ENCODE measurements around the gene PTGR2. TPM values are rescaled to one million over a fixed set of nuclear protein-coding genes. Genes with fewer than 3 reads are reported as not detected.
"Not testable (repeated sequence)": the region's sequence is repeated elsewhere in the genome, so short reads cannot be mapped to it uniquely, and the experiment has no call there.

The PTGR2 gene
- total RNA-seq, 1 donor from 2014 or later = 0.89 TPM

DNA sequence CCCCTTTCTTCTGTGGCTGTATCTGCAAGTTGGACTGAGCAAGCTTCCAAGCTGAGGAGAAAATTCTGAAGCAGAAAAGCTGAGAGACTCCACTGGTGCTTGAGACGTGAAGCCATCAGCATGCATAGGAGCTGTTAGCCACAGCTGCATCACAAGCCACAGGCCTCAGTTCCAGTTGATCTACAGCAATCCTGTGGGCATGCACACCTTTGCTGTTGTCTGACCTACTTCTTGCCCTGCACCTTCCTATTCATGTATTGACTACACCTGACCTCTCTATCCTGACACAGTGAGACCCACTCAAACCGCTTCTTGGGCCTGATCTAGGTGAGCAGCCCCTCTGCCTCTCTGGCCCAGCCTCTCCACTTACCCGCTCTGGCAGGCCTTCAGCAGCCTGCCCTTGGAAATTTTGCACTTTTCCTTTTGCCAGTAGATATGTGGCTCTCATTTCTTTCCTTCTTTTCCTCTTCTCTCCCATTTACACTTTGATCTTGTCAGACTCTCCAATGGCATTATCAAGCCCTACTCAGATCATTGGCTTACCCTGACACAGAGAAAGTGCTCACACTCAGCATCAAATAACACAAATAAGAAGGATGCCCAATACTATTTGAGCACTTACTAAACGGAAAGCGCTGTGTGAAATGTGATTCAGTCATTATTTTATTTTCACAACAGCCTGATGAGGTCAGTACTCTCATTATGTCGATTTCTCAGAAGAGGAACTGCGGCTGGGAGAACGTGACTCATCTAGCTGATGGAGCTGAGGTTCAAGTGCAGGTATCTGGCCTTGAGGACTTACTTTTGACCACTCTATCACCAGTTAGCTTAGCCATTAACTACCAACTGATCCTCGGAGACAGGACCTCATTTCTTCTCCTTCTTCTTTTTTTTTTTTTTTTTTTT lies 21.9 kb upstream of the PTGR2 start:
- intact Hi-C loops (cut with micrococcal nuclease) = loop anchor here (5.0 kb wide), 2 partner anchors 42 to 87 kb away; no protein-coding TSS in a partner anchor

- intact Hi-C loops (cut with micrococcal nuclease) = no loop called here
Measured at GRCh38 chr14:73833034-73833433, 18.6 kb upstream of the PTGR2 start.

DNA sequence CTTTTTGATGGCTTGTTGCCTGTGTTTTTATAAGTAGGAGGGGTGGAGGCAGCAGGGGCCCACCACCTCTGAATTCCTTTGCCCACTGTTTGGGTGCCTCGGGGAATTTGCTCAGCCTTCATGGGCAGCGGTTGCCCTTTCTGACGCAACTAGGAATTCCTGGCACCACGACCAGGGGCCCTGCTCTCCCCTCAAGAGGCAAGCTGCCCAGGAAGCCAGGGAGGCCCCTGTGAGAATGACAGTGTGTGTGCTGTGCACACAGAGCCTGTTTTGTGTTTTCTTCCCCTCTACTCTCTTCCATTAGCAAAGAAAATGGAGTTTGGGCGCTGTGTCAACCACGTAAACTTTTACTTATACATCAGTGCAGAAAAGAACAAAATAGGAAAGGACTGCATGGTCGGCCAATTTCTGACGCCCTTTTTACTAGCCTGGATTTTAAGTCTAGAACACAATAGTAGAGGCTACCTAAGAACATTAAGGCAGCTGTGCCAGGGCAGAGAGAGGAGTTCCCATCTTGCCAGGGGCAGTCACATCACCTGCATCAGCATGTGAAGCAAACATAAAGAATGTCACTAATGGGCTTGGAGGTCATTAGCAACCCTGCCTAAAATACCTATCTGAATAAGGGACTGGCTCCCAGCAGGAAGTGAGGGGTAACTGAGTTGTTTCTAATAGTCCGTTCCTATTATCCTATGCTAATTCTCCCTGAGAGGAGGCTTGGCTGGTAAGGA lies 17.9 kb upstream of the PTGR2 start:
- intact Hi-C loops (cut with micrococcal nuclease) = no loop called here

GRCh38 chr14:73834261-73834625 lies 17.4 kb upstream of the PTGR2 start:
- intact Hi-C loops (cut with micrococcal nuclease) = no loop called here

GRCh38 chr14:73838293-73839034 lies 13.2 kb upstream of the PTGR2 start:
- intact Hi-C loops (cut with micrococcal nuclease) = not testable (repeated sequence)

- intact Hi-C loops (cut with micrococcal nuclease) = no loop called here
Measured at GRCh38 chr14:73842201-73842600, 9.4 kb upstream of the PTGR2 start.

DNA sequence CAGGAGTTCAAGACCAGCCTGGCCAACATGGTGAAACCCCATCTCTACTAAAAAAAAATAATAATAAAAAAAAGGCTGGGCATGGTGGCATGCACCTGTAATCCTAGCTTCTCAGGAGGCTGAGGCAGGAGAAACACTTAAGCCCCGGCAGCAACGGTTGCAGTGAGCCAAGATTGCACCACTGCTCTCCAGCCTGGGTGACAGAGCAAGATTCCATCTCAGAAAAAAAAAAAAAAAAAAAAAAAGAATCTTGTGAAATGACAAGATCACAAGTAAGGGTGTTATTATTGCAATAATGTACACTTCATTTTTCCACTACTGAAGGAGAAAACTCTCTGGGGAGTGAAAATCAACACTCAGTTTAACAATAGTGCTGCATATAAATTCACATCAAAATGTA lies 8.8 kb upstream of the PTGR2 start:
- intact Hi-C loops (cut with micrococcal nuclease) = no loop called here

DNA sequence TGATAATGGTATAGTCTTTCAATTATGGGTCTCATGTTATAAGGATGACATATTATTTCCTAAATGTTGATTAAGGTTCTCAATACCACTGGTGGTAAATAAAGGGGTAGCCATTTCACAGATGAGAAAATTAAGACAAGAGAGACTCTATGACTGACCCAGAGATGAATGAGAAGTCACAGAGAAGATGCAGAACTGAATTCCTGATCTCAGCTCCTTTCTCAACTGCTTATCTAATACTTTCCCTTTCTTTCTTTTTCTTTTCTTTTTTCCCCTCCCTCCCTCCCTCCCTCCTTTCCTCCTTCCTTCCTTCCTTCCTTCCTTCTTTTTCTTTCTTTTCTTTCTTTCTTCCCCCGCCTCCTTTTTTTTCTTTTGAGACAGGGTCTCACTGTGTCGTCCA lies 8.3 kb upstream of the PTGR2 start:
- intact Hi-C loops (cut with micrococcal nuclease) = no loop called here

- intact Hi-C loops (cut with micrococcal nuclease) = no loop called here
Measured at GRCh38 chr14:73846947-73847346, 4.7 kb upstream of the PTGR2 start.

- intact Hi-C loops (cut with micrococcal nuclease) = loop anchor here (1.0 kb wide), 1 partner anchor 35 kb away; the partner anchor contains the start of gene ZNF410
Measured at GRCh38 chr14:73851000-73851399, 631 bp upstream of the PTGR2 start.

GRCh38 chr14:73859145-73859544 lies 7.5 kb downstream of the PTGR2 start:
- intact Hi-C loops (cut with micrococcal nuclease) = no loop called here

DNA sequence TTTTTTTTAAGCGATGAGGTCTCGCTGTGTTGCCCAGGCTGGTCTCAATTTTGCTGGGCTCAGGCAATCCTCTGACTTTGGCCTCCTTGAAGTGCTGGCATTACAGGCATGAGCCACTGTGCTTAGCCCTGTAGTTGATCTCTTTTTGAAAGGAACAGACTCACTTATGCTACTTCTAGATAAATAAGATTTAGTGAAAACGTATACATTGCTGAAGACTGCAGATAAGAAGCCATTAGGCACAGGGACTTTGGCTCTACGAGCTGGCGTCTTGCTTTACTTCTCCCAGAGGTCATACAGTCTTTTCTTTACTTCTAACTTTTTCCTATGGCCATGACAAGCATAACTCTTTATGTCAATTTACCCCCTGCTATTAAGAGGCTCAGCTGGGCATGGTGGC lies 9.4 kb downstream of the PTGR2 start:
- intact Hi-C loops (cut with micrococcal nuclease) = no loop called here

DNA sequence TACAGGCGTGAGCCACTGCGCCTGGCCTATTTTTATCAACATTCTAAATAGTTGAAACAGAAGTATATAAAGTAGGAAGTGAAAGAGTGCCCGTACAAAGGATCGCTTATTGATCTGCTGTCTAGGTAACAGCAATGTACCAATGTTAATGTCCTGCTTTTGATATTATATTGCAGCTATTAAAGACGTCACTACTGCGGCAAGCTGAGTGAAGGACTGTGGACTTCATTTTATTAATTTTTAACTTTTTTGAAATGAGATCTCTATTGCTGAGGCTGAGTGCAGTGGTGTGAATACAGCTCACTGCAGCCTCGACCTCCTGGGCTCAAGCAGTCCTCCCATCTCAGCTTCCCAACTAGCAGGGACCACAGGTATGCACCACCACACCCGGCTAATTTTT lies 10.8 kb downstream of the PTGR2 start:
- intact Hi-C loops (cut with micrococcal nuclease) = no loop called here

GRCh38 chr14:73863209-73863608 lies 11.6 kb downstream of the PTGR2 start:
- intact Hi-C loops (cut with micrococcal nuclease) = no loop called here

- intact Hi-C loops (cut with micrococcal nuclease) = no loop called here
Measured at GRCh38 chr14:73865534-73866113, 14.0 kb downstream of the PTGR2 start.

DNA sequence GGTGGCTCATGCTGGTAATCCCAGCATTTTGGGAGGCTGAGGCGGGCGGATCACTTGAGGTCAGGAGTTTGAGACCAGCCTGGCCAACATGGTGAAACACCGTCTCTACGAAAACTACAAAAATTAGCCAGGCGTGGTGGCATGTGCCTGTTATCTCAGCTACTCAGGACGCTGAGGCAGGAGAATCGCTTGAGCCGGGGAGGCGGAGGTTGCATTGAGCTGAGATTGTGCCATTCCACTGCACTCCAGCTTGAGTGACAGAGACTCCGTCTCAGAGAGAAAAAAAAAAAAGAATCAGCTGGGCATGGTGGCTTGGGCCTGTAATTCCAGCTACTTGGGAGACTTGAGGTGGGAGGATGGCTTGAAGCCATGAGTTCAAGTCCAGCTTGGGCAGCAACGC lies 18.1 kb downstream of the PTGR2 start:
- intact Hi-C loops (cut with micrococcal nuclease) = not testable (repeated sequence)

DNA sequence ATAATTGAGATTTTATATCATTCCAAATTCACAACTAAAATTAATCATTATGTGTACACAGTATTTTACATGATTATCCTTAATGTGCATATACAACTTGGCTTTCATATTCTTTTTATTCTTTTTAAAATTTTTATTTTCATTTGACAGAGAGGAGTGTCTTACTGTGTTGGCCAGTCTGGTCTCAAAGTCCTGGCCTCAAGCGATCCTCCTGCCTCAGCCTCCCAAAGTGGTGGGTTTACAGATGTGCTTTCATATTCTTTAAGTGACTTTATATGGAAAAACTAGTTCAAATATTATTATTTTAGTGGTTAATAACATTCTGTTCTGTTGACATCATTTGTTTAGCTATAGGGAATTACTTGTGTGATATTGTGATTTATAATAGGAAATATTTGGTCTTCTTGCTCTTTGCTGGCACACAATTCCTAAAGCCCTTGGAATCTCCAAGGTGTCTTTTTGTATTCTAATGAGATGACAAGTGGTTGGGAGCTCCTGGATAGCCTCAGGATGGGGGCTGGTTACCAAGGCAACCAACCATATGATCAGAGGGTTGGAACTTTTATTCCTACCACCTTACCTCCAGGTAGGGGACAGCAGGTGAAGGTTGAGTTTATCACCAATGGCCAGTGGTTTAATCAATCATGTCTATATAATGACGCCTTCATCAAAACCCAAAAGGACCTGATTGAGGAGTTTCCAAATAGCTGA lies 19.0 kb downstream of the PTGR2 start:
- intact Hi-C loops (cut with micrococcal nuclease) = no loop called here

- intact Hi-C loops (cut with micrococcal nuclease) = no loop called here
Measured at GRCh38 chr14:73873660-73874059, 22.0 kb downstream of the PTGR2 start.

DNA sequence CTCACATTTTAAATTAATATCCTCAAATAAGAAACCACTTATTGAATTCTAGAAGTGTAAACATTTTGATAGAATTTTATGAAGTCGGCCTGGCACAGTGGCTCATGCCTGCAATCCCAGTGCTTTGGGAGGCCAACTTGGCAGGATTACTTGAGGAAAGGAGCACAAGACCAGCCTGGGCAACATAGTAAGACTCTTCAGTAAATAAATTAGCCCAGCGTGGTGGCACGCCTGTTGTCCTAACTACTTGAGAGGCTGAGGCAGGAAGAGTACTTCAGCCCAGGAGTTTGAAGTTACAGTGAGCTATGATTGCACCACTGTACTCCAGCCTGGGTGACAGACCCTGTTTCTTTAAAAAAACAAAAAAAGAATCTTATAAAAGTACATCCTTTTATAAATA lies 26.2 kb downstream of the PTGR2 start:
- intact Hi-C loops (cut with micrococcal nuclease) = no loop called here

- intact Hi-C loops (cut with micrococcal nuclease) = no loop called here
Measured at GRCh38 chr14:73878436-73878835, 26.8 kb downstream of the PTGR2 start.

- intact Hi-C loops (cut with micrococcal nuclease) = no loop called here
Measured at GRCh38 chr14:73879027-73879426, 27.4 kb downstream of the PTGR2 start.

Measured in T-helper 2 cell treated with Interferon-gamma antibody and Interleukin-4, amounts not matched to agents 100 ng/mL and 5 ng/mL, for 36 hours (primary cell).